NCI-H2081 treated with DMSO at 0.1 percent for 48 hours (cell line): ENCODE results near the gene UTS2R.
A peak's percentile ranks its signal among the peaks of the same experiment; 100 is the strongest.
"Not testable (repeated sequence)": the region's sequence is repeated elsewhere in the genome, so short reads cannot be mapped to it uniquely, and the experiment has no call there.

Experiments
- DNase-seq: peaks from one replicate; lab custom pipeline; 2025; lab: John Stamatoyannopoulos, UW

Gene UTS2R

DNA sequence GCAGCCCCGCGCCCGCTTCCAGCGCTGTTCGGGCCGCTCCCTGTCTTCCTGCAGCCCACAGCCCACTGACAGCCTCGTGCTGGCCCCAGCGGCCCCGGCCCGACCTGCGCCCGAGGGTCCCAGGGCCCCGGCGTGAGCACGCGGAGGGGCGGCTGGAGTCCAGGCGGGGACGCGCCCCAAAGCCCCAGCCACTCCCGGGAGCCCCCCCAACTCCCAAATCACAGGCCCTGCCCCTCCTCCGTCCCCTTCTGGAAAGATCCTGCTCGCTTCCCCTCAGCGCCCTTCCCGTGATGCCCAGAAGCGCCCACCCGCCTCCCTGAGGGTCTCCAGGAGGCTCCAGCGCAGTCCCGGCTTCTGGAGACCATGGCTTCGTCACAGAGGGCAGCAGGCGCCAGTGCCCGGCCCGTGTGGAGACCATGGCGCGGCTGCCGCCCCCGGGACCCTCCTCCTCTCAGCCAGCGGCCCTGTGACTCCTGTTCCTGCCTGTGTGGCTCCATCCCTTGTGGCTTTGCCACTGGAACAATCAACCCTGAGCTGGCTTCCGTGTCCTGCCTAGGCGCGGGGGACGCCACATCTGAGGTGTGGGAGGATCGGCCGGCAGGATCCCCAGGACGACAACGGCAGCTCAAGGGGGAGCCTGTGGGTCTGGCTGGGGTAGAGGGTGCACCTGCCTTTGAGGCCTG, 3.9 kb downstream of the UTS2R start:
- no peak for DNase-seq

- no peak for DNase-seq
Measured at GRCh38 chr17:82376042-82376730, 4.6 kb downstream of the UTS2R start.

GRCh38 chr17:82377294-82377693, 5.7 kb downstream of the UTS2R start:
- not testable (repeated sequence) for DNase-seq

- no peak for DNase-seq
Measured at GRCh38 chr17:82377924-82378740, 6.6 kb downstream of the UTS2R start.

GRCh38 chr17:82378741-82379021, 7.1 kb downstream of the UTS2R start:
- DNase-seq: no peak

DNA sequence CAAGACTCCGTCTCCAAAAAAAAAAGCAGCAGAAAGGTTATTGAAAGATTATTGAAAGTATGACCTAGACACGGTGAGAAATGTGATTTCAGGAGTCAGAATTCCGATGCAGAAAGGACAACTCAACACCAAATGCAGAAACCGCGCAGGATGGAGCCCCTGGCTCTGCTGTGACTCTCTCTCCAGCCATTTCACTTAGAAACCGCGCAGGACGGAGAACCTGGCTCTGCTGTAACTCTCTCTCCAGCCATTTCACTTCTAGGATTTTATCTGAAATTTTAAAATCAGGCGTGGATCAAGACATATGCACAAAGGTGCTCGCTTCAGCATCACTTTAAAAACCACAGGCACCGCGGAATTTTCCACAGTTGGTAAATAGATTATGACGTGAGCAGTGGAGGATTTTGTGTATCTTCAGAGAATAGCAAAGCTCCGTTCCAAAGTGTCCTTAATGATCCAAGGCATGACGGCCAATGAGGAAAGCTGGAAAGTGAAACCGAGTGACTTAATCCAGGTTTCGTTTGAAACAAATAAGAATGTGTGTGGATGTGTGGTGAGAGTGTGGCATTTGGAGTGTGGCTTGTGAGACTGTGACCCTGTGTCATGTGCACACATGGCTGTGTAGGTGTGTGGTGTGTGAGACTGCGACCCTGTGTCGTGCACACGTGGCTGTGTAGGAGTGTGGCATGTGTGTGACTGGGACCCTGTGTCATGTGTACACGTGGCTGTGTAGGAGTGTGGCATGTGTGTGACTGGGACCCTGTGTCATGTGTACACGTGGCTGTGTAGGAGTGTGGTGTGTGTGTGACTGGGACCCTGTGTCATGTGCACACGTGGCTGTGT, 9.5 kb downstream of the UTS2R start:
- DNase-seq: no peak

DNA sequence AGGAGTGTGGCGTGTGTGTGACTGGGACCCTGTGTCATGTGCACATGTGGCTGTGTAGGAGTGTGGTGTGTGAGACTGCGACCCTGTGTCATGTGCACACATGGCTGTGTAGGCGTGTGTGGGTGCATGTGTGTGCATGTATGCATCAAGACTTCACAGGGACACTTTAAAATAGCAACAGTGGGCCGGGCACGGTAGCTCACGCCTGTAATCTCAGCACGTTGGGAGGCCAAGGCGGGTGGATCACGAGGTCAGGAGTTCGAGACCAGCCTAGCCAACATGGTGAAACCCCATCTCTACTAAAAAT, 10.1 kb downstream of the UTS2R start:
- not testable (repeated sequence) for DNase-seq

GRCh38 chr17:82382220-82382932, 10.8 kb downstream of the UTS2R start:
- DNase-seq: not testable (repeated sequence)

DNA sequence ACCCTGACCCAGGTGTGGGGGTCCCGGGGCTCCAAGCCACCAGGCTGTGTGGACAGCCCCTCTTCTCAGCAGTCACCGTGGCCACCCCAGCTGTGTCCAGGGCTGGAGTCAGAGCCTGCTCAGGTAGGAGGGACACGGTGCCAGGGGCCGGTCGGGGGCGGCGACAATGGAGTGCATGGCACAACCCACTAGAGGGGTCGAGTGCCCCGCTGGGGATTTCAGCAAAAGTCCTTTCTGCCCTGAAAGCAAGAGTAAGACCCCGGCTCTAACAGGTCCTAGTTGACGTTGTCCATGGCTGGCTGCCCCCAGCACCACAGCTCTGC, 11.3 kb downstream of the UTS2R start:
- DNase-seq: no peak

DNA sequence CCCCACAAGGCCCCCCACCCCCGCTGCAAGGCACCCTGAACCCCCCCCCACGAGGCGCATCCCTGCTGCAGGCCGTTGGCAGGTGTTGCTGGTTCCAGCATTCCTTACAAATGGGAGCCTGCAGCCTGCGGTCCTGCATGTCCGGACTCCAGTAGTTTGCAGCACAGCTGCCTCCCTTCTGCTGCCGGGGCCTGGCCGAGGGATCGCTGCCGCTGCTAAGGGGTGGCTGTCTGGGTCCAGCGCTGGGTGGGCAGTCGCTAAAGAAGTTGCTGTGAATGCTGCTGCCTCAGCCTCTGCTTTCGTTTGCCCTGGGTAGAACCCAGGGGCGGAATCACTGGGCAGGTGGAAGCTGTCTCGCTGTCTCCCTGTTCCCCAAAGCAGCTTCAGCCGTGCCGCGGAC, 11.8 kb downstream of the UTS2R start:
- DNase-seq: no peak

DNA sequence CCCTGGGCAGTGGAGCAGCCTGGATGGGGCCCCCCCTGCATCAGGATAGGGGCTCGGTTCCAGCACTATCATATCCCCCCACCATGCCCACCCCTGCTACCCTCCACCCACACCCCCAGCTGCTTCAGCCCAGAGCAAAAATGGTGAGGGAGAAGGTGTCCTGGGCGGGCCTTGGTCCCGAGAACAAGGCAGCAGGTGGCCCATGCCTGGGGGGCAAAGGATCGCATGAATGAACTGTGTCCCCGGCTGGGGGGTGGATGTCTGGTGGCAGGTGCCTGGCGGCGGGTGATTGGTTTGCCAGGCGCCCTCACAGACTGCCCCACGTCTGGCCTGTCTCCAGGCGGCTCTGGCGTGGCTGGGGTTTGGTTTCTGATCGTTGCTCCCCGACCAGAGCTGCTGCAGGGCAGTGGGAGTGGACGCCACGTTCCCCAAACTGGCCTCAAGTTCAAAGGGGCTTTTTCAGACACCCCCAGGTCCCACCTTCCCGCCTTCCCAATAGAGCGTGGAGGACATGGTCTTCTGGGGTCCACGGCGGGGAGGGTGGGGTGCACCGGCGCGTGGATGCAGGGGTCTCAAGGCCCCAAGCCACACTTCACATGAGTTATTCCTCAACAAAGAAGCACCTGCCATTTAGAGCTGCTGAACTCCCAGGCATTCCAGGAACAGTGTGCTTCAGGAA, 12.6 kb downstream of the UTS2R start:
- no peak for DNase-seq

- DNase-seq: peak; percentile 57
Measured at GRCh38 chr17:82384730-82385481, 13.3 kb downstream of the UTS2R start.

DNA sequence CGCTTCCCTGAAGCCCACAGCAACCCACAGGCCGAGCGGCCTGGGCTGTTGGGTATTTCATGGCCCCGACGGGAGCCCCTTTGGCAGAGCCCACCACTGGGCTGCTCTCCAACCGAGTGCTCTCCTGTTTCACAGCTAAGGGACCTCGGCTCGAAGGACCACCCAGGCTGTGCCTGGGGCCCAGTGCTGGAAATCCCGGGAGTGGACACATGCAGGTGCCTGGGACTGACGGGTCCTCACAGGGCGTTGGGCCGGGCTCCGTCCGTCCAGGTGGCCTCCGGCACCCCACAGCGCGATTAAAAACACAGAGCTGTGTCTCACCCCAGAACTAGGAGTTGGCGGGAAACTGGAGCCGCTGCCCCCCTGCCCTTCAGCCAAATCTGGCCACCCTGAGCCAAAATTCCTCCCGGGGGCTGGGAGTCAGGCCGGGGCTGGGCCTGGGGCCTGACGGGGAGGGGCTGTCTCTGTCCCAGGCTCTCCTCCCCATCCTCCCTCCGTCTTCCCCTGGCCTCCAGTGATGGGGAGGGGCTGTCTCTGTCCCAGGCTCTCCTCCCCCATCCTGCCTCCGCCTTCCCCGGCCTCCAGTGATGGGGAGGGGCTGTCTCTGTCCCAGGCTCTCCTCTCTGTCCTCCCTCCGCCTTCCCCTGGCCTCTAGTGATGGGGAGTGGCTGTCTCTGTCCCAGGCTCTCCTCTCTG, 14.1 kb downstream of the UTS2R start:
- DNase-seq: no peak

DNA sequence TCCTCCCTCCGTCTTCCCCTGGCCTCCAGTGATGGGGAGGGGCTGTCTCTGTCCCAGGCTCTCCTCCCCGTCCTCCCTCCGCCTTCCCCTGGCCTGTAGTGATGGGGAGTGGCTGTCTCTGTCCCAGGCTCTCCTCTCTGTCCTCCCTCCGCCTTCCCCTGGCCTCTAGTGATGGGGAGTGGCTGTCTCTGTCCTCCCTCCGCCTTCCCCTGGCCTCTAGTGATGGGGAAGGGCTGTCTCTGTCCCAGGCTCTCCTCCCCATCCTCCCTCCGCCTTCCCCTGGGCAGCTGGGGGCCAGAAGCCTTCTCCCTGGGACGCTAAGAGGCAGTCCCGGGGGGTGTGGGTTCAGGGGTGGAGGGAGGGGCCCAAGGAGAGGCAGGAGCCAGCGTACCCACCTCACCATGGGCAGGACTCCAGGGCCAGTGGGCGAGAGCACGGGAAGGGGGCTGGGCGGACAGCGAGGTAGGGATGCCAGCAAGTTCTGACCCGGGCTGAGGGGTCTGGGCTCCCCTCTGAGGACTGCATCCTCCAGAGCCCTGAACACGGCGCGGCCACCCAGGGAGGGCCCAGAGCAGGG, 14.8 kb downstream of the UTS2R start:
- DNase-seq: no peak

- DNase-seq: no peak
Measured at GRCh38 chr17:82386881-82387704, 15.5 kb downstream of the UTS2R start.

GRCh38 chr17:82387705-82388106, 16.1 kb downstream of the UTS2R start:
- DNase-seq: no peak

- DNase-seq: no peak
Measured at GRCh38 chr17:82388223-82388921, 16.8 kb downstream of the UTS2R start.

- no peak for DNase-seq
Measured at GRCh38 chr17:82388922-82389283, 17.3 kb downstream of the UTS2R start.
